ENCODE results near the gene SUSD6.

SUSD6 gene

GRCh38 chr14:69684461-69685217 lies 73.2 kb downstream of the SUSD6 start:
- no peak for TF ChIP-seq CTCF (IDR thresholded peaks at IDR 0.05; ENCODE audit: insufficient read depth, low read depth, low read length, missing control alignments)
- H3K4me3 ChIP-seq (ENCODE audit: low read length) = no peak overlapping the region
- peak; percentile 16 for DNase-seq (ENCODE audit: low read depth)

DNA sequence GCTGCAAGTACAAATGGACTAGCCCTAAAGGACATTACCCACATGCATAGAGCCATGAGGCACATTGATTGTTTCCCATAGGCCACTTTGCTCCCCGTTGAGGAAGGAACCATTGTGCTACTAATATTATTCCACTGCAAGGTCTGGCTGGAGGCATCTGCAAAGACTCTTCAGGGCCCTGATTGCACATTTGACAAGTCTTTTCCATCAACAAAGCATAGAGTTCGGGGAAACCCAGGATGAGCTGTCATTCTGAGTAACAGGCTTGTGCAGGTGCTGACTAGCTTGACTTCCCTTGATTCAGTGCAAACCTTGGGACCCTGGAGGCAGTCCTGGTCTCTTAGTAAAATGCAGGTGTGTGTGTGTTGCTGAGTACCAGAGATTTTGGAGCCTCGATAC lies 73.8 kb downstream of the SUSD6 start:
- TF ChIP-seq CTCF (IDR thresholded peaks at IDR 0.05; ENCODE audit: insufficient read depth, low read depth, low read length, missing control alignments) = no peak
- H3K4me3 ChIP-seq (ENCODE audit: low read length) = peak overlapping the region; percentile 12
- DNase-seq (ENCODE audit: low read depth) = peak; percentile 99

DNA sequence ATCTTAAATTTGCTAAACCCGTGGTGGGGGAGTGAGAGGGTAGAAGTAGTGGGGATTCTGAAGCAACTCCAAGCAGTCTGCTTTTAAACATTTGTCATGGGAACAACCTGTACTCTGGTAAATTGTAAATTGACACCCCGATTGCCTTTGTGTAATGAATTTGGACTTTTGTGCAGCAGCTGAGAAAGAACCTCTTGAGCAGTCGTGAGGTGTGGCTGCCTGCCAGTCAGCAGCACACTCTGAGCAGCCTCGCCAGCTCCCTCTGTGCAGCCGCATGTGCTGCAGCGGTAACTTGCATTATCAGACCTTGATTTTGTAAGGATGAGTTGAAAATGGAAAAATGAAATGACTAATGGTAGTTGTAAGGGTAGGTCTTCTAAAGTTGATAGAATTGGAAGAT lies 74.3 kb downstream of the SUSD6 start:
- peak overlapping the region; percentile 12 for H3K4me3 ChIP-seq (ENCODE audit: low read length)
- peak; percentile 79 for DNase-seq (ENCODE audit: low read depth)
- no peak for TF ChIP-seq CTCF (IDR thresholded peaks at IDR 0.05; ENCODE audit: insufficient read depth, low read depth, low read length, missing control alignments)

GRCh38 chr14:69687606-69688298 lies 76.4 kb downstream of the SUSD6 start:
- no peak overlapping the region for H3K4me3 ChIP-seq (ENCODE audit: low read length)
- TF ChIP-seq CTCF (IDR thresholded peaks at IDR 0.05; ENCODE audit: insufficient read depth, low read depth, low read length, missing control alignments) = no peak
- no peak for DNase-seq (ENCODE audit: low read depth)

GRCh38 chr14:69688299-69688649 lies 76.9 kb downstream of the SUSD6 start:
- no peak for TF ChIP-seq CTCF (IDR thresholded peaks at IDR 0.05; ENCODE audit: insufficient read depth, low read depth, low read length, missing control alignments)
- DNase-seq (ENCODE audit: low read depth) = no peak
- H3K4me3 ChIP-seq (ENCODE audit: low read length) = no peak overlapping the region

DNA sequence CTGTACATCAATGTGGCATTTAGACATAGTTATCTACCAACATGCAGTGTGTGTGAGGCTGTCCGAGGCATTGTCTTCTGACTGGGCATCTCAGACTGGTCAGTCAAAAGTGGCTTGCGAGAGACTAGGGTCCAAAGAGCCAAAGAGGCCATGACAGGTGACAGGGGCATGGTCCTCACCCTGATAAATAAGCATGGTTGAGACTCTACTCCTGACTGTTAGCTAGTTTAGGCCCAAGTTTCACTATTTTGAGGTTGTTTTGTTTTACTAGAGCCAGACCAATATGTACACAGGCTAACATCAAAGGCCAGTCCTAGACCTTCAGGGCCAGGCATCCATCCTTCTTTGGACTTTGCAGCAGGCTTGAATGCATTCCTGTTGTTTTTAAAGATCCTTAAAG lies 78.6 kb downstream of the SUSD6 start:
- no peak for TF ChIP-seq CTCF (IDR thresholded peaks at IDR 0.05; ENCODE audit: insufficient read depth, low read depth, low read length, missing control alignments)
- no peak for DNase-seq (ENCODE audit: low read depth)
- no peak overlapping the region for H3K4me3 ChIP-seq (ENCODE audit: low read length)
